Fibroblast of peridontal ligament (primary cell): ENCODE measurements around the gene C1QTNF12.
"Not testable (repeated sequence)": the region's sequence is repeated elsewhere in the genome, so short reads cannot be mapped to it uniquely, and the experiment has no call there.

Experiments used
- DNase-seq: peaks from one replicate; pipeline ENCODE4 v3.0.0-alpha.2; 2010; ENCODE audit errors: extremely low read depth

C1QTNF12 gene

DNA sequence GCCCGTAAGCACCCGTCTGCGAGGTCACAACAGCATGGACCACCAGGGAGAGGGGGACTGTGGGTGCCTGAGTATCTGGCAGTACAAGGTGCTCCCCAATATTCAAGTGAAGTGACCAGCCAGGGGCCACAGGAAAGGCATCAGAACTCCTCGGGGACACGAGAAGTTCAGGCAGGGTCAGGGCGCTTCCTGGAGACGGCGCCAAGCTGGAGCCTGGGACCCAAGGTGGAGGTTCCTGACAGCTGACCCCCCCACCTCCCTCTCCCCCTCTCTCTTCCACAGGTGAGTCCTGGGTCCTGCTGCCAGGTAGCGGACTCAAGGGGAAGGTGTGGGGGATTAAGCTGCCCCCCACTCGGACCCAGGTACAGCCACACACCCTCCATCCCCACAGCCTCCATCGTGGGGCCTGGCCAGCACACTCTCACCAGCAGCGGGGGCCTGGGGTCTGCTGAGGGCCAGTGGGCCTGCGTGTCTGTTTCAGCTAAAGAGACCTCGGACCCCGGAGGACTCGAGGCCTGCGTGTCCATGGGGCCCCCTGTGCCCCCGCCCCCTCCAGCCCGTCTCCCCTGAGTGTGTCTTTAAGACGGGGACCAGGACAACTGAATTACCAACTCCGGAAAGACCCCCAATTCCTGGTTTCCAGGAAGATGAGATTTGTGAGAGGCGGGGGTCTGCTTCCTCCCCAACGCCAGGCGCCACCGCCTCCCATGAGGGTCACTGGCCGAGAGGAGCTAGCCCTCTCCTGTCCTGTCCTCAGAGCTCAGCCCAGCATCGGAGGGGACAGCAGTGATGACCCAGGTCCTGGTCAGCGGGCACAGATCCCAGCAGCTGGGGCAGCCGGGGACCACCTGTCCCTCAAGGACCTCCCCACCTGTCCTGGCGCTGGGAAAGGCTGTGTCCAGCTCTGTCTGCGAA is 46.3 kb downstream of the C1QTNF12 start:
- DNase-seq, result no peak

DNA sequence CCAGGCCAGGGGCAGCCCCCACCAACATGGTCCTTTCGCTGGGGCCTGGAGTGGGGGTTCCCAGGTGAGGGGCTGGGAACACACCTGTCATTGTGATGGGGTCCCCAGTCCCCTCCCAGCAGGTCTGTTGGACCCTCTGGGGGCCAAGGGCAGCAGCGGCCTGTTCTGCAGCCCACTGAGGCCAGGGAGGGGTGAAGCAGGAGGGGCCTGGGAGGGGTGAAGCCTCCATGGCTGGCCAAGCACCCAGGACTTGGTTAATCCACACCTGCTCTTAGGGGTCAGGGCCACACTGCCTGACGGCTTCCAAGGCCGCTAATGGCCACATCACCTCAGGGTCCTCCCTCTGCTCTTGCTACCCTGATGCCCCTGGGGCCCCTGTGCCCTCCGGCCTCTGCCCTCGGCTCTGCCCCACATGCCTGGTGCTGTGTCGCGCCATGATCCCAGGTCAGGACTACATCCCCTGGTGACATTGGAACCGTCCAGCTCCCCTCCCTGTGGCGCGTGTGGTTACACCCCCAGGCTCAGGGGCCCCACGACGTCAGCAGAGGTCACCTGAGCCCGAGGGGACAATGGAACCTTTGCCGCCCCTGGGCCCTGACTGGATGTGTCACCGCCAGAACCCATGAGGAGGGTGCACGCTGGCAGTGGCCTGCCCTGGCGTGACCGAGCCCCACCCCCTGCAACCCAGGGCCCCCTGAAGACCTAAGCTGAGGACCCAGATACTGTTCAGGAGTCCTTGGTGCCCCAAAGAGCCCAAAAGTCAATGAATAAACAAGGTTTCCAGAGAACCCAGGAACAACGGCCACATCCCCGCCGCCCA is 47.2 kb downstream of the C1QTNF12 start:
- no peak for DNase-seq

DNA sequence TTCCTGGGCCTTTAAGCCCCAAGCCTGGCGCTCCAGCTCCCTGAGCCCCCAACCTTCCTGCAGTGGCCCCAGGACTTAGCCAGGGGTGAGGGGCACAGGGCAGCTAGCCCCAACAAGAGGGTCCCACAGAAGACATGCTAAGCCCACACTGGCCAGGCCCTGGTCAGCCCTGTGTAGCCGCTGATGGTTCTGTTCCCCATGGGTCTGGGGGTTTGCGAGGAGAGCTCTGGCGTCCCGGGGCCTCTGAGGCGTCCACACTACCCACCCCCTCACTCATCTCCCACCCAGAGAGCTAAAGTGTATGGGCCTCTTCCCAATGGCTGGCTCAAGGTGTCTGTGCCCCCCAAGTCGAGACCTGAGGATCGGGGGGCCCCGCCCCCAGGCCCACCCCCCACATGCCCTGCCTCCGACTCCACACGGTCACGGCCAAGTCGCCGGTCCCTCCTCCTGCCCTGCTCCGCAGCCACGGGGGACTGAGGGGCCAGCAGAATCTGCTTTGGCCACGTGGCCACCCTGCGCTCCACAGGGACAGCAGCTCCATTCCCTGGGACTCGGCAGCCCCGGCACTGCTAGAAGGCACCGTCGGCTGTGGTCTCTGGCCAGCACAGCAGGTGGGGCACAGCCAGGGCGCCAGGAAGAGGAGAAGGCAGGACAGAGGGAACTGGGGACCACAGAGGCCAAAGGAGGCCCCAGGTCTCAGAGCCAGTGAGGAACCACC is 47.9 kb downstream of the C1QTNF12 start:
- DNase-seq, result no peak

DNA sequence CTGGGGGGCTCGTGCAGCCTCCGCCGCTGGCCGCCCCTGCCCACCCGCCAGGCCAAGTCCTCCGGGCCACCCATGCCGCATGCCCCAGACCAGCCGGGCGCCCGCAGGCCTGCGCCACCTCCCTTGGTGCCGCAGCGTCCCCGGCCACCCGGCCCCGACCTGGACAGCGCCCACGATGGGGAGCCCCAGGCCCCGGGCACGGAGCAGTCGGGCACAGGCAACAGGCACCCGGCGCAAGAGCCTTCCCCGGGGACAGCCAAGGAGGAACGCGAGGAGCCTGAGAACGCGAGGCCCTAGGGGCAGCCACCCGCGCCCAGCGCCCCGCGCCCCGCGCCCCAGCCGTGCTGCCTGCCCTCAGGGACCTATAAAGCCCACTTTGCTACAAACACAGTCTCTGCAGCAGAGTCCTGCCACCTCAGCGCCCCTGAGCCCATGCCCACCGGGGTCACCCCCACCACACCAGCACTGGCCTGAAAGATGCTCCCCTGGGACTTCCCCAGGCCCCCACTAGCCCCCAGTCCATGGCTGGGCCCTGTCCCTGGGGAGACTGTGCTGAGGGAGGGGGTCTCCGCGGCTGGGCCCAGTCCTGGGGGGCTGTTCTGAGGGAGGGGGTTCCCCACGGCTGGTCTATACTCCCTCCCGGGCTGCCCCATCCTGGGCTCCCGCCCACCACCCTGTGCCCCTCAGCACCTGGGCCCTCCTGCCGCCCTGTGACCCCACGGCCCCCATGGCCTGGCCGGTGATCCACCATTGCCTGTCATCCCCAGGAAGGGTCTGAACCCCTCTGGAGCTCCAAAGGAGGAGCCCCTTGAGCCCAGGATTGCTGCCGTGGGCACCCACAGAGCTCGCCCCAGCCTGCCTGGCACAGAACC is 48.7 kb downstream of the C1QTNF12 start:
- DNase-seq, result no peak

DNA sequence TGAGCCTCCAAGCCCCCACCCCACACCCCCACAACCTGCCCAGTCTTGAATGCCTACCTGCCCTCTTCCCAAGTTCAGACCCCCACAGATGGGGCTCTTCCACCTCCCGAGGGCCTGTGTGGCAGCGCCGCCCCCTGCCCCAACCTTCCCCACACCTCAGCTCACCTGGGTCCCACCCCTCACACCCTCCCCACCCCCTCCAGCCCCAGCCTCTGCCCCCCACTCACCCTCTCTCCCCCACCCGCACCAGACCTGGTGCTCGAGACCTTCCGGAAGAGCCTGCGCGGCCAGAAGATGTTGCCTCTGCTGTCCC is 49.4 kb downstream of the C1QTNF12 start:
- no peak for DNase-seq

DNA sequence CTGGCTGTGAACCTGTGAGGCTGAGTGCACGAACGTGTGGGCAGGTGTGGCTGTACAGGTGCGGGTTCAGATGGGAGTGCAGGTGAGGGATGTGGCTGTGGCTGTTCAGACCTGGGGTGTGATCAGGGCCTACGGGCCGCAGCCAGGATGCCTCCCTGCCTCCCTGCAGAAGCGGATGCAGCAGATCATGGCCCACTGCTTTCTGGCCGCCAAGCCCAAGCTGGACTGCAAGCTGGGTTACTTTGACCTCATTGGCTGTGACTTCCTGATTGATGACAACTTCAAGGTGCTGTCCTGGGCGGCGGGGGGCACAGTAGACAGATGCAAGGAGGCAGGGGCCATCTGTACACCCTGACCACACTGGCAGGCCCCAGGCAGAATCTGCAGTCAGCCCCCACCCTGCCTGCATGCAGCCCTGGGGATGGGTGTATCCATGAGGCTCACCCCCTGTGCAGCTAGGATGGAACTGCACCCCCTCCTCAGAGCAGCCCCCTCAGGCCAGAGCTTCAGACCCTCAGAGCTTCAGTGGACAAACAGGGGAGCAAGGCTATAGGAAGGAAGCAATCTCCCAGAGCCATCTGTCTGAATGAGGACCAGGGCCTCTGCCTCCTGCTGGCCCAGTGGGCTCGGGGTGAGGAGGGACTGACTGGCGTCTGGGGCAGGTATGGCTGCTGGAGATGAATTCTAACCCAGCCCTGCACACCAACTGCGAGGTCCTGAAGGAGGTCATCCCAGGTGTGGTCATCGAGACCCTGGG is 49.9 kb downstream of the C1QTNF12 start:
- DNase-seq, result no peak

DNA sequence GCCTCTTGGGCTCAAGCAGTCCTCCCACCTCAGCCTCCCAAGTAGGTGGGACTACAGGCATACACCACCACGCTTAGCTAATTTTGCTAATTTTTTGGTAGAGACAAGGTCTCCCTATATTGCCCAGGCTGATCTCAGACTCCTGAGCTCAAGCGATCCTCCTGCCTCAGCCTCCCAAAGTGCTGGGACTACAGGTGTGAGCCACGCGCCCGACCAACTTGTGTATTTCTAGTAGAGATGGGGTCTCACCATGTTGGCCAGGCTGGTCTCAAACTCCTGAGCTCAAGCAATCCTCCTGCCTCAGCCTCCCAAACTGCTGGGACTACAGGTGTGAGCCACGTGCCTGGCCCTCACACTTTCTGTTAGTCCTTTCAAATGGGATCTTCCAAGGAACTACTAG is 50.8 kb downstream of the C1QTNF12 start:
- not testable (repeated sequence) for DNase-seq

DNA sequence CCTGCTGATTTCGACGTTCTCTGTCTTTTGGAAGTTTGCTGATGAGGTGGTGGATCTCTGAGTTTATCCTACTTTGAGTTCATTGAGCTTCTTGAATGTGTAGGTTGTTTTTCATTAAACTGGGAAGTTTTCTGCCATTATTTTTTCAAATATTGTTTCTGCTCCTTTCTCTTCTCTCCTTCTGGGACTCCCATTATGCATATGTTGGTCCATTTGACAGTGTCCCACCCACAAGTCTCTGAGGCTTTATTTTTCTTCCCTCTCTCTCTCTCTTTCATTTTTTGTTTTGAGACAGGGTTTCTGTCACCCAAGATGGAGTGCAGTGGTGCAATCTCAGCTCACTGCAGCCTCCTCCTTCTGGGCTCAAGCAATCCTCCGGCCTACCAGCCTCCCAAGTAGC is 51.8 kb downstream of the C1QTNF12 start:
- DNase-seq, result no peak
